NOMO-1 (cell line): ENCODE results near the gene ATG9A.
"Not testable (repeated sequence)": the region's sequence is repeated elsewhere in the genome, so short reads cannot be mapped to it uniquely, and the experiment has no call there.

Experiments
- DNase-seq, 2 experiments: peaks; one replicate each; lab custom pipeline; 2025; ENCODE audit not compliant: unreplicated experiment in 2 of 2; lab: John Stamatoyannopoulos, UW

The ATG9A gene

DNA sequence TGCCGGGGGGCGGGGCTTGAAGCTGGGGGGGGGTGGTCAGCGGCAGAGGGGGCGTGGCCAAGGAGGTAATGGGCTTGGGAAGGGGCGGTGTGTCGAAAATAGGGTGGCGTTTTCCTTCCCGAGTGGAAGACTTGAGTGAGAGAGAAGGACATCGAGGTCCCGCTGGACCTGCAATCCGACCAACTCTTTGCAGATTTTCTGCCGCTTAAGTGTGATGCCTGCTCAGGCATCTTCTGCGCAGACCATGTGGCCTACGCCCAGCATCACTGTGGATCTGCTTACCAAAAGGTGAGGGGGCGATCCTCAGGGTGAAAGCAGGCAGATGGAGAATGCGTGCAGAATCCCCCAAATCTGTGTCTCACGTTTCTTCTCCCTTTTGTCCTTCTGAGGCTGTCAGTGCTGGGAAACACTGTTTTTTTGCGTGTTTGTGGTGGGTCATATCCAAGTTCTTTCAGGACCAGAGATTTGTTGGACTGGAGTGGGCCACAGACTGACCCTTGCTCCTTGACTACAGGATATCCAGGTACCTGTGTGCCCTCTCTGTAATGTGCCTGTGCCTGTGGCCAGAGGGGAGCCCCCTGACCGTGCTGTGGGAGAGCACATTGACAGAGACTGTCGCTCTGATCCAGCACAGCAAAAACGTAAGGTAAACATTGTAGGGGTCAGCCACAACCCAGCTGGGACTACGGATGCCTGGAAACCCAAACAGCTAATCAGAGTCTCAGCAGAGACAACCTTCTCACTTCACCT, 22.1 kb downstream of the ATG9A start:
- peak in 1 of 2 experiments; percentile 29 for DNase-seq

DNA sequence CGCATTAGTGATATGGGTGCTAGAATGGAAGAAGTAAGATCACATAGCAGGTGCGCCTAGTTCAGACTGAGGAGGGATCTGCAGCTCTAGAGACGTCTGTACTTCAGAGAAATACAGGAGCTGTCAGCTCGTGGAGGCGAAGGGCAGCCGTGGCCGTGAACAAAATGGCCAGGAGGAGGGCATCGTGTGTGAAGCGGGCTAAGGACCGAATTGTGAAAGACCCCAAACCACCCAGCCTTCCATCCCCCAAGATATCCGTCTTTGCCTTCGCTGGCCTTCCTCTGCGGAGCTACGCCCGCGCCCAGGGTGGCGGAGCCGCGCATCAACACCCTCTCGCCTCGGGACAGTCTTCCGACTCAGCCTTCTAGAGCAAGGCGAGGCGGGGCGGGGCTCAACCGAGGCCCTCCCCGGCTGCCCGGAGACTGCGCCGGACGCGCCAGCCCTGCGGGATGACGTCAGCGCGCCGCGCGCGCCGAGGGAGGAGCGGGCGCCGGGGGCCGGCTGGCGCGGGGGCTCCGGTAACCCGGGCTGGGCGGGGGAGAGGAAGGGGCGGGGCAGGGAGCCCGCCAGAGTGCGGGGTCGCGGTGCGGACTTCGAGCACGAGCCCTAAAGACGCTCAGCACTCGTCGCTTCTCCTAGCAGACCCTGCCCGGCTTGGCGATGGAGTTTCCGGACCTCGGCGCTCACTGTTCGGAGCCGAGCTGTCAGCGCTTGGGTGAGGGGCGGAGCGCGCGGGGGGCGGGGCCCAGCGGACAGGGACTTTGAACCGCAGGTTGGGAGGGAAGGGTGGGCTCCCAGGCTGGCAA, 22.9 kb downstream of the ATG9A start, which contains the start of gene ZFAND2B:
Gene ZFAND2B (plus strand): TSS at position 455 of the 806 bp plus-strand sequence. CDS start 206 bp downstream, at position 661.
- peak; percentile 91 to 92 for DNase-seq

DNA sequence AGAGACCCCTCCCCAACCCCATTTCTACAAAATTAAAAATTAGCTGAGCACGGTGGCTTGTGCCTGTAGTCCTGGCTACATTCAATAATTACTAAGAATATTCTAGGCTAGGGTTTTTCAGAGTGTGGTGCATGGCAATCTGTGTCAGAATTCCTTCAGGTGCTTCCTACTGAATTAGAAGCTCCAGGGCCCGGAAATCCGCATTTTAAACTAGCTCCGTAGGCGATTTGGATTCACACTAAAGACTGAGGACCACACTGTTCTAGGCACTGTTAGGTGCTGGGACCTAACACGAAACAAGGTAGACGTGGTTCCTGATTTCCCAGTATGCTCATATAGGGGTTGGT, 23.5 kb downstream of the ATG9A start:
- DNase-seq, result no peak

DNA sequence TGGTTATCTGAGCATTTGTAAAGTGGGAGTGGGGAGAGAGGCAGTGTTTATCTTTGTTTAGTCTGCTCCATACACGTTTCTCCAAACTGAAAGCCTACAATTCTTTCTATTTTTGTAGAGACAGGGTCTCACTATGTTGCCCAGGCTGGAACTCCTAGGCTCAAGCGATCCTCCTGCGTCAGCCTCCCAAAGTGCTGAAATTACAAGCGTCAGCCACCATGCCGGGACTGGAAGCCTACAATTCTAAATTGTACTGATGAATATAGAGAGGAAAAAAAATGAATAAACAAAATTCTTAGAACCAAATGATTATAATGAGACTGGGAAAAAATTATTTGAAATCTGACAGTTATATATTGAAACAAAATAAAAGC, 24.3 kb downstream of the ATG9A start:
- no peak for DNase-seq

DNA sequence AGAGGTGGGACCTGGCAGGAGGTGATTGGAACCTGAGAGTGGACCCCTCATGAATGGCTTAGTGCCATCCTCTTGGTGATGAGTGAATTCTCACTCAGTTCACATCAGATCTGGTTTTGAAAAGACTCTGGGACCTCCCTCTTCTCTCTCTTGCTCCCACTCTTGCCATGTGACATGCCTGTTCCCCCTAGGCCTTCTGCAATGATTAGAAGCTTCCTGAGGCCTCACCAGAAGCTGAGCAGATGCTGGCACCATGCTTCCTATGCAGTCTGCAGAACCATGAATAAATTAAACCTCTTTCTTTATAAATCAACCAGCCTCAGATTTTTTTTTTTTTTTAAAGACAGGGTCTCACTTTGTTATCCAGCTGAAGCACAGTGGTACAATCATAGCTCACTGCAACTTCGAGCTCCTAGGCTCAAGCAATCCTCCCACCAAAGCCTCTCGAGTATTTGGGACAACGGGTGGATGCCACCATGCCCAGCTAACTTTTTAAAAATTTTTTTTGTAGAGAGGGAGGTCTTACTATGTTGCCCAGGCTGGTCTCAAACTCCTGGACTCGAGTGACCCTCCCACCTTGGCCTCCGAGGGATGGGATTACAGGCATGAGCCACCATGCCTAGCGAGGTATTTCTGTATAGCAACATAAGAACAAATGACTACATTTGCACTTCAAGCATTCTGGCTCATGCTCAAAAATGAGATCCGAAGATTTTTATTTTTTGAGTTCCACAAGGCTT, 24.8 kb downstream of the ATG9A start:
- DNase-seq, result no peak

DNA sequence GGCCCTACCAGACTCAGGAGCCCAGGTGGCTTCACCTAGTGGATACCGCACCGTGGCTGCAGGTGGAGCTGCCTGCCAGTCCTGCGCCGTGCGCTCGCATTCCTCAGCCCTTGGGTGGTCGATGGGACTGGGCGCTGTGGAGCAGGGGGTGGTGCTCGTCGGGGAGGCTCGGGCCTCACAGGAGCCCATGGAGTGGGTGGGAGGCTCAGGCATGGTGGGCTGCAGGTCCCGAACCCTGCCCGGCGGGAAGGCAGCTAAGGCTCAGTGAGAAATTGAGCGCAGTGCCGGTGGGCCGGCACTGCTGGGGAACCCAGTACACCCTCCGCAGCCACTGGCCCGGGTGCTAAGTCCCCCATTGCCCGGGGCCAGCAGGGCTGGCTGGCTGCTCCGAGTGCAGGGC, 28.1 kb downstream of the ATG9A start:
- DNase-seq, result not testable (repeated sequence)

DNA sequence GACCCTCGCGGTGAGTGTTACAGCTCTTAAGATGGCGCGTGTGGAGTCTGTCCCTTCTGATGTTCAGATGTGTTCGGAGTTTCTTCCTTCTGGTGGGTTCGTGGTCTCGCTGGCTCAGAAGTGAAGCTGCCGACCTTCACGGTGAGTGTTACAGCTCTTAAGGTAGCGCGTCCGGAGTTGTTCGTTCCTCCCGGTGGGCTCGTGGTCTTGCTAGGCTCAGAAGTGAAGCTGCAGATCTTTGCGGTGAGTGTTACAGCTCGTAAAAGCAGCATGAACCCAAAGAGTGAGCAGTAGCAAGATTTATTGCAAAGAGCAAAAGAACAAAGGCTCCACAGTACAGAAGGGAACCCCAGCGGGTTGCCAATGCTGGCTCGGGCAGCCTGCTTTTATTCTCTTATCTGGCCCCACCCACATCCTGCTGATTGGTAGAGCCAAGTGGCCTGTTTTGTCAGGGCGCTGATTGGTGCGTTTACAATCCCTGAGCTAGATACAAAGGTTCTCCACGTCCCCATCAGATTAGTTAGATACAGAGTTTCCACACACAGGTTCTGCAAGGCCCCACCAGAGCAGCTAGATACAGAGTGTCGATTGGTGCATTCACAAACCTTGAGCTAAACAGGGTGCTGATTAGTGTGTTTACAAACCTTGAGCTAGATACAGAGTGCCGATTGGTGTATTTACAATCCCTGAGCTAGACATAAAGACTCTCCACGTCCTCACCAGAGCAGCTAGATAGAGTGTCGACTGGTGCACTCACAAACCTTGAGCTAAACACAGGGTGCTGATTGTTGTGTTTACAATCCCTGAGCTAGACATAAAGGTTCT, 28.7 kb downstream of the ATG9A start:
- DNase-seq, result not testable (repeated sequence)

DNA sequence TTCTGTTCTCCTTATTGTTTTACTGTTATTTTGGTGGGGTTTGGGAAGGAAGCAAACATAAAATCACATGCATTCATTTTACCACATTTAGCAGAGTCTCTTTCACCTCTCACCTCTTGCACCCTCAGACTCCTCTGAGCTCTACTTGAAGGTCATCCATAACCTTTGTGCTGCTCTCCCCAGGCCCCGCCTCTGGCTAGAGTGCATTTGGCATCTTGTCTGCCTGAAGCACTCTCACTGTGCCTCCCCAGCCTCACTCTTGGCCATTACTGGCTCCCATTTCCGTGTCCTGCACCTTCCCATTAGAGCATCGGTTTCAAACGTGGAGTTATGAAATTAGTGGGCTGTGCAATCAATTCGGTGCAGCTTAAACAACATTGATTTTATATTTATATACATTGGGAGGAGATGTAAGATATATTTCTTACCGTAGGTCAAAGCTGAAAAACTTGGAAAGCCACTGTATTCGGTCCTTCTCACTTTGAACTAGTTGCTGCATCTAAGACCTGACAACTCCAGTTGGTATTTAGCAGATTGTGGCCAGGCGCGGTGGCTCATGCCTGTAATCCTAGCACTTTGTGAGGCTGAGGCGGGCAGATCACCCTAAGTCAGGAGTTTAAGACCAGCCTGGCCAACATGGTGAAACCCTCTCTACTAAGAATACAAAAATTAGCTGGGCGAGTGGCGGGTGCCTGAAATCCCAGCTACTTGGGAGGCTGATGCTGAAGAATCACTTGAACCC, 29.8 kb downstream of the ATG9A start:
- DNase-seq, result no peak

DNA sequence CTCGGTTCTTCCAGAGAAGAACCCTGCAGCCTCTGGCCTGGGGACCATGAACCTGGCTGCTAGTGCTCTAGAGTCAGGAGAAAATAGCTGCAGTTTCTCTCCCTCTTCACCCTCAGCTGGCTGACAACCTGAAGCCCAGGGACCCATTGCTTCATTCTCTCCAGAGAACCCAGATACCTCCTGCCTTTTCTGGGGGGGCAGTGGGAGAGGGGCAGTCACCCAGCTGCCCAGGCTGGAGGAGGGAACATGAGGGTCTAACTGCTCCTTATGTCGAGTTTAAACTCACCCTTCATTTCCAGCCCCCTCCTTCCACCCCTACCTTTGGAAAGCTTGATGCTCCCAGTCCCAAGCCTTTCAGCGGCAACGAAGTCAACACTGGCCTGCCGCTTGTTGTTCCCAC, 30.5 kb downstream of the ATG9A start:
- DNase-seq, result no peak

DNA sequence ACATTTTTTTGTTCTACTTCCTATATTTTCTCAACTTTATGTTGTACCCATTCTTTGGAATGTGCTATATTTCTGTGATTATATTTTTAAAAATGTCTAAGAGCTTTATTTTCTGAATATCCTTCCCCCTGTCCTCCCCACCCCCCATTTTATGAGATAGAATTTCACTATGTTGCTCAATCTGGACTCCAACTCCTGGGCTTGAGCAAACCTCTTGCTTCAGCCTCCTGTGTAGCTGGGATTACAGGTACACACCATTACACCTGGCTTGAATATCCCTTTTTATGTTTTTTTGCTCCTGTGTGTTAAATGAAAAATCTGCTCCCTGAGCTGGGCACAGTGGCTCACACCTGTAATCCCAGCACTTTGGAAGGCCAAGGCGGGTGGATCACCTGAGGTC, 32.0 kb downstream of the ATG9A start:
- no peak for DNase-seq

DNA sequence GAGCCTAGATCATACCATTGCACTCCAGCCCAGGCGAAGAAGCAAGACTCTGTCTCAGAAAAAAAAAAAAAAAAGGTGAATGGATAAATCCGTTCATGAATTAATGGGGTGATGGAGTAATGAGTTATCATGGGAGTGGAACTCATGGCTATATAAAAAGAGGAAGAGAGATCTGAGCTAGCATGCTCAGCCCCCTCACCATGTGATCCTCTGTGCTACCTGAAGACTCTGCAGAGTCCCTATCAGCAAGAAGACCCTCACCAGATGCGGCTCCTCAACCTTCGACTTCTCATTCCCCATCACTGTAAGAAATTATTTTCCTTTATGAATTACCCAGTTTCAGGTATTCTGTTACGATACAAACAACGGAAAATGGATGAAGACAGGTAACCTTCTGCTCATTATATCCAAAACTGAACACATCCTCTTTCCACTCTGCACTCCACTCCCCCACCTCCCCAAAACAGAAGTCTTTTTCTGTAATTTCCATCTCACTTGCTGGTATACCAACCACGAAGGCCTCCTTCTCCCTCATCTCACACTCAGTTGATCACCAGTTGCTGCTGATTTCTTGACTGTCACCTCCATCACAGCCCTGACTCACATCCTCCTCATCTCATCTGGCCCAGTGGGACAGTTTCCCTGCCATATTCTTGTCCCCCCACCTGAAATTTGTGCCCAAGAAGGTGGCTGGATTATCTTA, 42.5 kb downstream of the ATG9A start:
- no peak for DNase-seq

DNA sequence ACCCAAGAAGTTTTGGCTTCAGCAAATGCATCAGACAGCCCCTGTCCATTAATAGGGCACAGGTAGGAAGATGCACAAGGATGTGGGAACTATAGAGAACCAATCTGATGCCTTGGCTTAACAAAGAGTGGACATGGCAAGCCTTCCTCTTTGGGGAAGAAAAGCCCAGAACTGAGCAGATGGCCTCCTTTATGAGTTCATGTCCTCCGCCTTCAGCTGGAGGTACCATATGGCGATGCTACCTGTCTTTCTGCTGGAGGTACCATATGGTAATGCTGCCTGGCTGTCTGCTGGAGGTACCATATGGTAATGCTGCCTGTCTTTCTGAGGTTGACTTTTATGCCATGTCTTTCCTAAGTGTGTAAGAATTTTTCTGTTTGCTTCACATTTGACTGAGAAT, 45.3 kb downstream of the ATG9A start:
- DNase-seq, result no peak

DNA sequence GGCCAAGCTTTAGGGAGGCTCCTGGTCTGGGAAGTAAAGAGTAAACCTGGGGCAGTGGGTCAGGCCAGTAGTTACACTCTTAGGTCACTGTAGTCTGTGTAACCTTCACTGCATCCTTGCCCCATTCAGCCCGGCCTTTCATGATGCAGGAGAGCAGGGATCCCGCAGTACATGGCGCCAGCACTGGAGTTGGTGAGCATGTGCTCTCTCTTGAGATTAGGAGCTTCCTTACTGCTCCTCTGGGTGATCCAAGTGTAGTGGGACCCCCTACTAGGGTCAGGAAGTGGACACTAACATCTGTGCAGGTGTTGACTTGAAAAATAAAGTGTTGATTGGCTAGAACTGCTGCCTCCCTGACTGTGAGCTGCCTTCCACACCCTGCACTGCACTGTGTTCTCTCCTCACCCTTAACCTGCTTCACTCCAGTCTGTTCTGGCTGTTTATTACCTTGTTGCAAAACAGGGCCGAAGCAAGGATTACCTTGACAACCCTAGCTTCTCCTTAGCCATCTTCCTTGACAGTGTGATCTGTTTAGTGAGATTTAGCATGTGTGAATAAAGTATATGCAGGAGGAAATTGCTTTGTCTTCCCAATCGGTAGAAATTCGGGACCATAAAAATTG, 46.2 kb downstream of the ATG9A start:
- DNase-seq, result no peak

DNA sequence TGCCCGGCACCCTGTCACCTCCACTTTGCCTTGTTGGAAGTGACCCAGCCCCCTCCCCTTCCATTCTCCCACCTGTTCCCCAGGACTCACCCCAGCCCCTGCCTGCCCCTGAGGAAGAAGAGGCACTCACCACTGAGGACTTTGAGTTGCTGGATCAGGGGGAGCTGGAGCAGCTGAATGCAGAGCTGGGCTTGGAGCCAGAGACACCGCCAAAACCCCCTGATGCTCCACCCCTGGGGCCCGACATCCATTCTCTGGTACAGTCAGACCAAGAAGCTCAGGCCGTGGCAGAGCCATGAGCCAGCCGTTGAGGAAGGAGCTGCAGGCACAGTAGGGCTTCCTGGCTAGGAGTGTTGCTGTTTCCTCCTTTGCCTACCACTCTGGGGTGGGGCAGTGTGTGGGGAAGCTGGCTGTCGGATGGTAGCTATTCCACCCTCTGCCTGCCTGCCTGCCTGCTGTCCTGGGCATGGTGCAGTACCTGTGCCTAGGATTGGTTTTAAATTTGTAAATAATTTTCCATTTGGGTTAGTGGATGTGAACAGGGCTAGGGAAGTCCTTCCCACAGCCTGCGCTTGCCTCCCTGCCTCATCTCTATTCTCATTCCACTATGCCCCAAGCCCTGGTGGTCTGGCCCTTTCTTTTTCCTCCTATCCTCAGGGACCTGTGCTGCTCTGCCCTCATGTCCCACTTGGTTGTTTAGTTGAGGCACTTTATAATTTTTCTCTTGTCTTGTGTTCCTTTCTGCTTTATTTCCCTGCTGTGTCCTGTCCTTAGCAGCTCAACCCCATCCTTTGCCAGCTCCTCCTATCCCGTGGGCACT, 46.9 kb downstream of the ATG9A start:
- DNase-seq, result no peak

DNA sequence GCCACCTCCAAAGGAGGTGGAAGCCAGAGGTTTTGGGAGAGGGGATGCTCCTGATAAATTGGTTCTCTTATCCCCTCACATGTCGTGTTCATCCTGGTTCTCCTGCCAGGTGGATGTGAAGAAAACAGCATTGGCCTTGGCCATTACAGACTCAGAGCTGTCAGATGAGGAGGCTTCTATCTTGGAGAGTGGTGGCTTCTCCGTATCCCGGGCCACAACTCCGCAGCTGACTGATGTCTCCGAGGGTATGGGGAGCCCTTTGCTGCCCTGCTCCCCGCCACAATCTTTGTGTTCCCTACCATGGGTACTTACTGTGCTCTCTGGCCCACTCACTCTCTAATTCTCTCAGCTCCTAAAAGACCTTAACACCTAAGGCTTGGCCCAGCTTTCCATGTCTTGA, 47.9 kb downstream of the ATG9A start:
- DNase-seq, result no peak

DNA sequence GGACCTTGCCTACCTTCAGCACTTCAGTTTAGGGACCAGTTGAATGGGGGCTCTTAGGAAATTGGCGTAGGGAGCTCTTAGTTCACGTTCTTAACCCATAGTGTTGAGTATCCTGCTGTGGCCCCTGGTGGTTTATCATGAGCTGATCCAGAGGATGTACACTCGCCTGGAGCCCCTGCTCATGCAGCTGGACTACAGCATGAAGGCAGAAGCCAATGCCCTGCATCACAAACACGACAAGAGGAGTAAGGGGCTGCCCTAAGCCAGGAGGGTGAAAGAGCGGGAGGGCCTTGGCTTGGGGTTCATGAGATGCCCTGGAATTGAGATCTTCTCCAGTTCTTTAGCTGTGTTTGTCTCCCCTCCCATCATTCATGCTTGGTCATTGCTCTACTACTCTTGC, 48.5 kb downstream of the ATG9A start:
- no peak for DNase-seq

DNA sequence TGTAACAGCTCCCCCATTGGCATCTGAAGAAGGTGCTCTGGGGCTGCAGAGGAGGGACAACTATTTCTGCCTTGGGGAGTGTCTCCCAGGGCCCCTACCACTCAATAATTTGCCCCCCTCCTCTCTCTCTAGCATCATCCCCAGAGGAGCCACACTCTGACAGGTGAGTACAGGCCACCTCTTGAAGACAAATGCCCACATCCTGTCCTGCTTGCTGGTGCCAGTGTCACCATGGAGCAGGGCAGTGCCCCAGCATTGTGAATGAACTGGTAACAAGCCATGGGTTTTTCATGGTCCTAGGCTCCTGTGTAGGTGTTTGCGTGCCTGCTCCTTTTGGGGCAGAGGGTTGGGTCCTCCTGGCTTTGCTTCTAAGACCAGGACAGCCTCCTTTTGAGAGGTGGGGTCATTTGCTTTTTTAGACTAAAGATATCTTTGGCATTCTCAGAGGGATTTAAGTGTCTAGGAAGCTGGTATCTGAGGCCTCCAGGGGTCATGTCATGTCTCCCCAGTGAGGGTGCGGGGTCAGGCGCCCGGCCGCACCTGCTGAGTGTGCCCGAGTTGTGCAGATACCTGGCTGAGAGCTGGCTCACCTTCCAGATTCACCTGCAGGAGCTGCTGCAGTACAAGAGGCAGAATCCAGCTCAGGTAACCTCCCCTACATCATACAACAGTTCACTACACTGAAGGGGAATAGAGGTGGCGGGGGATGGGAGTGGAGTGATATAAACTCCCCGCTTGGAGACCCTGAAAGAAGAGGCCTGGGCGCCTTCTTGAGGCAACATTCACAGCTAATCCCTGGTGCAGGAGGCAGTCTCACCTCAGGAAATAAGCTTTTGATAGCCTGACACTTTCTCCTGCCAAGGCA, 49.6 kb downstream of the ATG9A start:
- DNase-seq, result no peak
